ENCODE data around the gene RABGAP1L.
"Not testable (repeated sequence)": the region's sequence is repeated elsewhere in the genome, so short reads cannot be mapped to it uniquely, and the experiment has no call there.

The RABGAP1L gene

DNA sequence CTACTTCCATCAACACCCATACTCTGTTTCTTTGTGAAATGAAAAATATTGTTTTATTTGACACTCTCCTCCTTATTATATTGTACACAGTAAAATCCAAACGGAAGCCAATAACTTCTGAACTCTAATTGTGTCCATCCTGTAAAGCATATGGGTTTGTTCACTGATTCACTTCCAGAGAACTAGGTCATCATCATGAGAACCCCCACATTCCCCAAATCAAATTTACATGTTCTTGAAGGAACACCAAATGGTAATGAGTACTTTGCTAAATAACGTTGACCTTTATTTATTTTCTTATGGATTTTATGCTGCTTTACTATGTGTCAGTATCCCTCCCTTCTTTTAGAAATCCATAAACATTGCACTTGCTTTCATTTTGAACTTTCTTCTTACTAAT lies 627.0 kb downstream of the RABGAP1L start:
- no peak for DNase-seq

DNA sequence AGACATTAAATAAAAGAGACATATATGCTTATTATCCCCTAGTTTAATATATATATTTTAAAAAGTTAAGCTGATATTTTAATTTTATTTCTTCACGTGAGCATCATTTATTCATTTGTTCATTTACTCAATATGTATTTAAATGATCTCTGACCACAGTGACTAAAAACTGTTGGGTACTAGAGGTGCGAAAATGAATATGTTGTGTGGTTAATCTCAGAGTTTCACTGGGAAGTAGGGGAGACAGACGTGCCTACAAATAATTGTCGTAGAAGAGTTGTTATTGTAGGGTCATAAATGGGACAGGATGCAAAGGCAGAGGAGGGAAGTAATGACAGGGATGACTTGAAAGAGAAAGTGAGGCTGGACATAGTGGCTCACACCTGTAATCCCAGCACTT lies 627.4 kb downstream of the RABGAP1L start:
- no peak for DNase-seq

DNA sequence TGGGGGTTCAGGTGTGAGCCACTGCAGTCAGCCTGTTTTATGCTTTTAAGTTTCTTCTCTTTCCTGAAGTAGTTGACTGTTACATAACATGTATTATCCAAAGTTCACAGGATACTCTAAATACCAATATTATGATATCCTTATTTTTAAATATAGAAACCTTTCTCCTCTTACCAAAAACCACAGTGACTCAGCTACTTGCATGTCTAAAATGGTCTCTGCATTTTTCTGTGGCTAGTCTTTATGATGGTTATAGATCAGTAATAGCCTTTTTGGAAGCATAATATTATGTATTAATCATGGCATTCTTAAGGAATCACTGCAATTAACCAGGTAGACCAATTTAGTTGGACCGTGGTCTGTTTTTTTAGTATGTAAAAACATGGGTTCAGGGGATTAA lies 629.7 kb downstream of the RABGAP1L start:
- DNase-seq = no peak

DNA sequence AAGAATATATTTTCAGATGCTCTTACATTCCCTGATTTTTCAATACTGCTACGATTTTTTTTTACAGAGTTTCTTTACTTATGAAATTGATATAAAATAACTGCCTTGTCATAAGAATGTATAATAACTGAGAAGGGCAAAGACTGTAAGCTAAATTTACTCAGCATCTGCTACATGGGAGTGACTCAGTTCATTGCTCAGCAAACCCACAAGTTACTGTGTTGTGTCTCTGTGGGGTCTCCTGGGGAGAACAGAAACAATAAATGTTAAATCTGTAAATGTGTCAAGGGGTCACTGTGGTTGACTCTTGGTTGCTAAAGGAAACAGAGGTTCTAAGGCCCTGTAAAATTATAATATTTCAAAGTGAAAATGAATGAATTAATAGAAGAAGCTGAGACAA lies 630.1 kb downstream of the RABGAP1L start:
- DNase-seq = no peak

DNA sequence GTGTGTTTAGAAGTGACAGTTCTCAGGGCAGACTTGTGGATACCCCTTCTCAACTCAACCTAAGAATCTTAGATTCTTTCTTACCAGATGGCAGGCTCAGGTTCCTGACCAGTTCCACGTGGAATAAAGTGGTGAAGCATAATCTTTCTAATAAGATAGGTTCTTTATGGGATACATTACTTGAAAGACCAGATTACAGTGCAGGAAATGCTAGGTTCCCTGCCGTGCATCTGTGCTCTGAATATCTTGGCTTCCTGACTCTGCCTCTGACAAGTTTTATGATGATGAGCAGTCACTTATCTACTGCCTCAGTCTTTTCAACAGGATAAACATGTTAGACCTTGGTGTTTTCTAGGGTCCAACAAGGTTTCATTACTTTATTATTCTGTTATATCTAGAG lies 632.5 kb downstream of the RABGAP1L start:
- no peak for DNase-seq

- no peak for DNase-seq
Observed at GRCh38 chr1:174794861-174795260, 635.5 kb downstream of the RABGAP1L start.

DNA sequence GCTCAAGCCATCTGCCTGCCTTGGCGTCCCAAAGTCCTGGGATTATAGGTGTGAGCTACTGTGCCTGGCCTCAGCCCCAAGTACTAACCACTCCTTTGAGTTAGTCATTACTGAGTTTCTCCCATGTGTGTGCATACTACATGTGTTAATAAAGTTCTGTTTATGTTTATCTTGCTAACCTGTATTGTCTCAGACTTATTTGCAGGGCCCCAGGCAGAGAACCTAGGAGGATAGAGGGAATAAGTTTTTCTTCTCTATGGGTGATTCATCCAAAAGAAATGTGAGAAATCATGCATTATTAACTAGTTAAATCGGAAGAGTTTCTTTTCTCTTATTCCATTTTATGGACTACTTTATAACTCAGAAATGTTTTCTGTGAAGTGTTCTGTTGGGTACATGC lies 636.5 kb downstream of the RABGAP1L start:
- no peak for DNase-seq

- DNase-seq = no peak
Observed at GRCh38 chr1:174797398-174797797, 638.1 kb downstream of the RABGAP1L start.

DNA sequence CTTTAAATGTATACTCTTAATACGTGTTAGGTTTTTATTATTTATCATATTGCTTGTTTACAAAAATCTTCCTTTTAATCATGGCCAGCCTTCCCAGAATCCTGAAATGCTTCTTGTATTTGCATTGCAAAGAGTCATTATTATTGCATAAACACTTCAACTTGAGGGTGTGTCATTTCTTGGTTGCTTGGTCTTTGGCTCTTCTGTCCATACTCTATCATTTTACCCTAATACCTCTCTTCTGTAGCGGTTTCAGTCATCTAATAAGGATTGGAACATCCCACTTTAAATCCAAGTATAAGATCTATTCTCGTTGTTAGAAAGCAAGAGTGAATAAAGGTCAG lies 639.8 kb downstream of the RABGAP1L start:
- DNase-seq = no peak

DNA sequence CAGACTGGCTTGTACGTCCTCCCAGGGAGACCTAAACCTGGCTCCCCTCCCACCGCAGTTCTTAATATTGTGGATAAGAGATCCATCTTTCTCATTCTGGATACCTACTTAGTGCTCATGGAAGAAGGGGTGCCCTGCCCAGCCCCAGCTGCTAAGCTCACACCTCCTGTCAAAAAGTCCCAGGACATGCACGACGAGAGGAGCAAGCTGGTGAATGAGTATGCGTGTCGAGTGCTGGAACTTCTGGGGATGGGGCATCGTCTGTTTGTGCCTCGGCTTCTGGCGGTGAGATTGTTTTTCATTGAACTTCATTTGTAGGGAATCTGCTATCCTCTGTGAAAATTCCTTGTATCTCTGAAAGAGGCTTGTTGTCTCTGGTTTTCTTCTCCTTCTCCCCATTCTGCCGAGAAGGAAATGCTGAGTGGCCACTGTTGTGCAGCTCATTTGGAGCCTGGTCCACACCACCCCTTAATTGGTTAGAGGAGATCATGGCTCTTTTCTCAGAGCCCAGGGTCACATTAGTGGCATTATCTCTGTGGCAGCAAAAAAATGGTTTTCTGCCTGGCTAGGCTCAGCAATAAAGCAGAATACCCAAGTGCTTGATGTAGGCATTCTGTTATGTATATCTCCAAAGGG lies 641.0 kb downstream of the RABGAP1L start:
- DNase-seq = no peak

- no peak for DNase-seq
Observed at GRCh38 chr1:174800876-174801275, 641.6 kb downstream of the RABGAP1L start.

DNA sequence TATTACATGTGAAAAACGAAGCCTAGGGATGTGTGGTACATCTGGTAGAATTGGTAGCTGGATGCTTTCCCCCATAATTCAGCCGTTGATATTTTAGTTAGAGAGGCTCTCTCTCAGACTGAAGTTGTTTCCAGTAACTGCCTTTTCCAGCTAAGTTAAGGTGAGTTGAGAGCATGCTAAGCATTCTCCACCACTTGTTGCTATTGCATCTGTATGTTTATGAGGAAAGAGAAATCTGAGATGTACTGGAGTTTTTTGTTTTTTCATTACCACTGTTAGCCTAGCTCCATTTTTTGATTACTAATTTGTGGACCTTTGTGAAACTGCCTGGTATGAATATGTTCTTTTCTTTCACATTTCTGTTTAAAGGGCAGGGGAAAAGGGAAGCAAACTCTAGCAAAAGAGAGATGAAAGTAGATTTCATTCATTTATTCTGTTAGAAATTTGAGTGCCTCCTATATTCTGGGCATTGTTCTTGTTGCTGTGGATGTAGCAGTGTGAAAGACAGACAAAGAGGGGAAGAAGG lies 650.5 kb downstream of the RABGAP1L start:
- DNase-seq = no peak

- no peak for DNase-seq
Observed at GRCh38 chr1:174812016-174812415, 652.7 kb downstream of the RABGAP1L start.

DNA sequence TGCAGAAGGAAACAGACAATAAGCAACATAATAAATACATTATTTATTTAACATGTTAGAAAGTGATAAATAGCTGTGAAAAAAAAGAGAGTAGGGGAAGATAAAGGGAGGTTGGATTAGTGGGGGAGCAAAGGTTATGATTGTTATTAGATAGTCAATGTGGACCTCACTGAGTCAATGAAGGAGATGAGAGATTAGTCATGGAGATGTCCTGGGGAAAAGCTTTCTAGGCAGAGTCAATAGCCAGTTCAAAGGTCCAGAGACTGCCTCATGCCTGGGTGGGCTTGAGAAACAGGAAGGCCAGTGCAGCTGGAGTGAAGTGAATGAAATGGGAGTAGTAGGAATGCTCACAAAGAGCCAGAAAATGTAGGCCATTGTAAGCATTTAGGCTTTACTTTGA lies 653.3 kb downstream of the RABGAP1L start:
- DNase-seq = no peak

- no peak for DNase-seq
Observed at GRCh38 chr1:174815036-174815435, 655.7 kb downstream of the RABGAP1L start.

DNA sequence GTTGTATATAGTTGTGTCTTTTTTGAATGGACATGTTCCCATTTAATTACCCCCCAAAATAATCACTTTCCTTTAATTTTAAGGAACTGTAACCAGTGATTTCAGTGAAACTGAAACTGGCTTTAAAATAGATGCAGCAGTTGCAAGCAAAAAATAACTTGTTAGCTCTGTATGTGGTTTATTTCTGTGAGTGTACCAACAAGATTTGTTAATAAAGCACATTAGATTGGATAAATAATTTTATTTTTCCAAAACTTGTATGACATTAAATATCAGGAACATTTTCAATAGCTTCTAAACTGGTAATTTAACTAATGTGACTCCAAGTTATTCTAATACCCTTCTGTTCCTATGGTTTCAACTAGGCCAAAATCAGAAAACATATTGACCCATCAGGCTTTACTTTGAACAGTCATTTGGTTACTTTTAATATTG lies 656.2 kb downstream of the RABGAP1L start:
- DNase-seq = no peak

GRCh38 chr1:174816621-174817020 lies 657.3 kb downstream of the RABGAP1L start:
- DNase-seq = not testable (repeated sequence)

DNA sequence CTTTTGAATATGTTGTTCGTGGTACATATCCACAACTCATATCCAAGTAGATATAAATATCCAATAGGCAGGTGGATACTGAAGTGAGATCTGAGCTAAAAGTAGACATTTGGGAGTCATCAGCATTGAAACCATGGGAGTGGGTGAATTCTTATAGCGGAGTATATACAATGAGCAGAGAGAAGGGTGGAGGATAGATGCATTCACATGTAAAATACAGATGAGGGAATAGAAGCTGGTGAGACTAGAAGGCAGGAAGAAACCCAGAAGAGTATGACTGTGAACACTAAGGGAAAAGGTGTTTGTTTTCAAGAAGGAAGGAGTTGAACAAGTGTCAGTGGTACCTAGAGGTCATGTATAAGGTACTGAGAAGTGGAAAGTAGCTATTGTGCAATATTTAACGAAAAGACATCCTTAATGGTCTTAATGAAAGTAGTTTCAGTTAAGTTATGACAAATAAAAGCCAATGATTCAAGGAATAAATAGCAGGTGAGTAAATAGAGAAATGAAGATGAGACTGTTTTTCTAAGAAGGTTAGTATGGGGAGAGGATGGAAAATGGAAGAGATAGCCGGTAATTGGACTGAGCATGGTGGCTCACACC lies 658.8 kb downstream of the RABGAP1L start:
- no peak for DNase-seq

DNA sequence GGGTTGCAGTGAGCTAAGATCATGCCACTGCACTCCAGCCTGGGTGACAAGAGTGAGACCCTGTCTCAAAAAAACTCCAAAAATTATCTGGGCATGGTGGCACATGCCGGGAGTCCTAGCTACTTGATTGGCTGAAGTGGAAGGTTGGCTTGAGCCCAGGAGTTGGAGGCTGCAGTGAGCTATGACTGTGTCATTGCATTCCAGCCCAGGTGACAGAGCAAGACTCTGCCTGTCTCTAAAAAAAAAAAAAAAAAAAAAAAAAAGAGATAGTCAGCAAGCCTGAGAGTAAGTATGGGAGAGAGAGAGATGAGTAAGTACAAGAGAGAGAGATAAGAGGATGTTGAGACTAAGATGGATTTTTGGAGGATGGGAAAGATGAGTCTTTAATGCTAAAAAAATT lies 659.6 kb downstream of the RABGAP1L start:
- DNase-seq = no peak

DNA sequence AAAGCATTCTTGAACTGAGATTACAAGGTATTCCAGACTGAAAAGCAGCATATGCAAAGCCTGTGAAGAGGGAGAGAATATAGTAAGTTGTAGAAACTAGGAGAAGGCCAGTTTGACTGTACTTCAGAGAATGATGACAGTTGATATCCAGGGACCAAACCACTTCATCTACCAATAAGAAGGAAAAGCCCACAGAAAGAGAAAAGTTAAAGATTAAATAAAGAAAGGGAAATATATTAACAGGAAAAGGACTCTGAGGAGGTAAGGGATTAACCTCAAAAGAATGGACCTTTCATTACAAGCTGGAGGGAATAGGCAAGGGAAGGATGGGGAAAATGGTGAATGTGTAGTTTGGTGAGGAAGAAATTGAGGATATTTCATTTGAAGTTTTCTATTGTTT lies 660.3 kb downstream of the RABGAP1L start:
- DNase-seq = no peak

GRCh38 chr1:174825127-174825526 lies 665.8 kb downstream of the RABGAP1L start:
- no peak for DNase-seq

DNA sequence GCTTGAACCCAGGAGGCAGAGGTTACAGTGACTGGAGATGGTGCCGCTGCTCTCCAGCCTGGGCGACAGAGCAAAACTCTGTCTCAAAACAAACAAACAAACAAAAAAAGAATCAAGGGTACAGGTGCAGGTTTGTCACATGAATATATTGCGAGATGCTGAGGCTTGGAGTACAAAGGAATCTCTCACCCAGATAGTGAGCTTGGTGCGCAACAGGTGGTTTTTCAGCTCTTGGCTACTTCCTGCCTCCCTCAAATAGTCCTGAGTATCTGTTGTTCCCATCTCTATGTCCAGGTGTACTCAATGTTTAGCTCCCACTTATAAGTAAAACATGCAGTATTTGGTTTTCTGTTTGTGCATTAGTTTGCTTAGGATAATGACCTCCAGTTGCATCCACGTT lies 666.5 kb downstream of the RABGAP1L start:
- DNase-seq = no peak

DNA sequence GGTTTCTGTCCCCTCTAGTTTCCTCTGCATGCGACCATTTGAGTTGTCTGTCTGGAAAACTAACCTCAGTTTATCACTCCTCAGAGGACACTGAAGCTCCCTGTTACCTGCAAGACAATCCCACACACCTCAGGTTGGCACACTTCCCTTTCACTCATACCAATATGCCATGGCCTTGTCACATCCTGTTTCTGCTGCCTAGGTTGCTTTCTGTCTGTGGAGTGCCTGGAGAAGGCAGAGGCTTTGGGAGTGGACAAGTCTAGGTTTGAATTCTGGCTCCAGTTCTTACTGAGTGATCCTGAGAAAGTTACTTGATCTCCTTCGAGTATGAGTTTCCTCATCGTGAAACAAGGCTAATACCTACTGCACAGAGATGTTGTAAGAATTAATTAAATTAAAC lies 668.9 kb downstream of the RABGAP1L start:
- DNase-seq = no peak

DNA sequence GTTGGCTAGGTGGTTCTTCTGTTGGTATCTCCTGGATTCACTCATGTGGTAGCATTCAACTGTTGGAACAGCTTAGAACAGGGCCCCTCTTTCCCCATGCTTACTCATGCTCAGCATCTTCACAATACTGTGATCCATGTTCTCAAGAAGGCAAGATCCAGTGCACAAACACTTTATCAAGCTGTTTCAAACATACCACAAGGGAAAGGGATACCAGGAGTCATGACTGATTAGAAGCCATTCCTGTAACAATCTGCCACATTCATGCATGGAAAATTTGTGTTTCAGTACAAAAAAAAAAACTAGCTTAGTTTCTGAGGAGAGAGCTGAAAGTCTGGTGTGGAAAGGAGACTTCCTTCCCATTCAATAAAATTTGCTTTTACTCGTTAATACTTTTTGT lies 670.7 kb downstream of the RABGAP1L start:
- no peak for DNase-seq

DNA sequence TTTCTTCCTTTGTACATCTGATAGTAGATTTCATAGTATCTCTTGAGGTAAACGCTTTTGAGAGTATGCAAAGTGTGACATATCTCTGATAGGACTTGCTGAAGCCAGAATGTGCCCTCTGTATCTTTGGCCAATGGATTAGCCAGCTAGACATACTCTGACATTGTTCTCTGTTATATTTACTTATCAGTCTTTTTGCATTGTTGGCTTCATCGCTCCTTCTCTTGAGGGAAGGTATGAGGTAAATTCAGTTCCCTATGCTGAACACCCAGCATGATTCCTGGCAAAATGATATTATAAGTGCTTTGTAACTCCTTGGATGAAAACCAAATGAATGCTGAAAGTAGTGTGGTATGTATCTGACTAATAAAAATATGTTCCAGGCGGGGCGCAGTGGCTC lies 677.2 kb downstream of the RABGAP1L start:
- no peak for DNase-seq
